ENCODE results near the gene HTR6. TPM values are rescaled to one million over a fixed set of nuclear protein-coding genes. Genes with fewer than 3 reads are reported as not detected.

Gene HTR6
- total RNA-seq, 1 experiment from 2014 or later = not detected

DNA sequence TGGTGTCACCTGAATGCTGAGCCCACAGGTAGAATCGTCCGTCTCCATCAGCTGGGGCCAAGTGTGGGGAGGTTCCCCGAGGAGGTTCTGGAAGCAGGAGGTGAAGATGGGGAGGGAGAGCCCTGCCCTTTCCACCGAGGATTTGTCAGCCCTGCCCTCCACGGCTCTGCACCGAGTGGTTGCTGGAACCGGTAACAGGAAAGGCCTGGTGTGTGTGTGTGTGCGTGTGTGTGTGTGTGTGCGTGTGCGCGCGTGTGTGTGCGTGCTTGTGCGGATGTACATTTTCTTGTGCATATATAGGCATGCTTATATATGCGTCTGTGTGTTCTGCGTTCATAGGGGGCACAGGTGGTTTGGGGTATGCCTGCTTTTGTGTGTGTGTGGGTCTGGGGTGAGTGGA lies 17.0 kb upstream of the HTR6 start:
- no peaks in the 10 kb centered on the region for H3K9me3 ChIP-seq
- no peak overlapping the region for H3K4me3 ChIP-seq
- no peaks in the 10 kb centered on the region for H3K36me3 ChIP-seq
- DNase-seq = no peak
- no peaks in the 10 kb centered on the region for H3K27me3 ChIP-seq

- no peak for DNase-seq
- no peaks in the 10 kb centered on the region for H3K27me3 ChIP-seq
- no peaks in the 10 kb centered on the region for H3K9me3 ChIP-seq
- H3K4me3 ChIP-seq = no peak overlapping the region
- H3K36me3 ChIP-seq = no peaks in the 10 kb centered on the region
Observed at GRCh38 chr1:19648239-19648638, 16.4 kb upstream of the HTR6 start.

GRCh38 chr1:19648689-19649088 lies 16.0 kb upstream of the HTR6 start:
- H3K27me3 ChIP-seq = no peaks in the 10 kb centered on the region
- H3K9me3 ChIP-seq = no peaks in the 10 kb centered on the region
- H3K36me3 ChIP-seq = no peaks in the 10 kb centered on the region
- H3K4me3 ChIP-seq = no peak overlapping the region
- DNase-seq = no peak

DNA sequence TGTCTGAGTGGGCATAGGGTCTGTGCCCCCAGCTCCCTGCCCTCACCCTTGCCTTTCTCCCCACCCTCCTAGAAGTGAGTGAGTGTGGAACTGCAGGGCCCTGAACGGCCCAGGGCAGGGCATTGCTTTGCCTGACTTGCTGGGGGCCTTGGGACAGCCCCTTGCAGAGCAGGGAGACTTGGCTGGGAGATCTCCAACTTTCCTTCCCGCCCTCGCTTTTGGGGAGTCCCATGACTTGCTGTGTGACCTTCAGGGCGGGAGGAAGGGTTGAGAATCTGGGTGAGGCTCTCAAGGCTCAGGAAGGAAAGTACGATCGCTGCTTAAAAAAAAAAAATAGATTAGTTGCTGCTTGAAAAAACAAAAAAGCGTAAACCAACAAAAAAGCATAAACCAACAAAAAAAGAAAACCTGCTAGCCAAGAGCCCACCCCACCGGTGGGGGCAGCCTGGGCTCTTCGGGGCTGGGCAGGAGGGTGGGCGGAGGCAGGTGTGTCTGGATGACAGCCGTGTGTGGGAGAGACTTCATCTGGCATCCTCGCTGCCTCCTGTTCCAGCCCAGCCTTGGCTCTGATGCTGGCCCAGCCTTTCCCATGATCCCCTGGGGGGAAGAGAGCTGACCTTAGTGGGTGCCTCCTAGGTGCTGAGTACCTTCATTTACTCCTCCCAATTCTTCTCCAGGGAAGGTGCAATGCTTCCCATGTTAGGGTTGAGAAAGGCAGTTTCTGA lies 14.1 kb upstream of the HTR6 start:
- Histone ChIP-seq H3K4me3 (no peak overlapping the region), H3K36me3 (no peaks in the 10 kb centered on the region), H3K27me3 (no peaks in the 10 kb centered on the region), H3K9me3 (no peaks in the 10 kb centered on the region)
- DNase-seq = no peak

- no peaks in the 10 kb centered on the region for H3K9me3 ChIP-seq
- peak; percentile 37 for DNase-seq
- no peak overlapping the region for H3K4me3 ChIP-seq
- H3K27me3 ChIP-seq = no peaks in the 10 kb centered on the region
- no peaks in the 10 kb centered on the region for H3K36me3 ChIP-seq
Observed at GRCh38 chr1:19651141-19651737, 13.4 kb upstream of the HTR6 start.

DNA sequence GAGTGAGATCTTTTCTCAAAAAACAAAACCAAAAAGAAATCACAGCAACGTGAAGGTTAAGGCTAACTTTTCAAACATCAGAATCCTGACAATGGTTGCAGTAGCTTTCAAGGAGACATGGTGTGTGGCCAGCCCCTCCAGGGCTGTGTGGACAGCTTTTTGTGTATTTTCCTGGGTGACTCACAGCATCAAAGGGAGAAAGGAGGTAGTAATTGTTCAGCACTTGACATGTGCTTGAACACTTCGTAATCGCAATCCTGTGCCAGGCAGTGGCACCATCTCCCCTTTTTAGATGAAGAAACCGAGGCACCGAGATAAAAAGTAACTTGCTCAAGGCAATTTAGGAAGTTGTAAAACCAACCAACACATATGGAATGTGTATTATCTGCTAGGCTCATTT lies 10.3 kb upstream of the HTR6 start:
- H3K27me3 ChIP-seq = no peaks in the 10 kb centered on the region
- H3K9me3 ChIP-seq = no peaks in the 10 kb centered on the region
- no peaks in the 10 kb centered on the region for H3K36me3 ChIP-seq
- no peak overlapping the region for H3K4me3 ChIP-seq
- DNase-seq = no peak

- DNase-seq = no peak
Observed at GRCh38 chr1:19654886-19655717, 9.6 kb upstream of the HTR6 start.

GRCh38 chr1:19655718-19656080 lies 9.0 kb upstream of the HTR6 start:
- no peaks in the 10 kb centered on the region for H3K9me3 ChIP-seq
- DNase-seq = no peak
- H3K4me3 ChIP-seq = no peak overlapping the region
- H3K27me3 ChIP-seq = no peaks in the 10 kb centered on the region
- H3K36me3 ChIP-seq = no peaks in the 10 kb centered on the region

More at GRCh38 chr1:19654886-19655717, 9.6 kb upstream of the HTR6 start:
- Histone ChIP-seq H3K27me3 (no peaks in the 10 kb centered on the region), H3K4me3 (no peak overlapping the region), H3K9me3 (no peaks in the 10 kb centered on the region), H3K36me3 (no peaks in the 10 kb centered on the region)

DNA sequence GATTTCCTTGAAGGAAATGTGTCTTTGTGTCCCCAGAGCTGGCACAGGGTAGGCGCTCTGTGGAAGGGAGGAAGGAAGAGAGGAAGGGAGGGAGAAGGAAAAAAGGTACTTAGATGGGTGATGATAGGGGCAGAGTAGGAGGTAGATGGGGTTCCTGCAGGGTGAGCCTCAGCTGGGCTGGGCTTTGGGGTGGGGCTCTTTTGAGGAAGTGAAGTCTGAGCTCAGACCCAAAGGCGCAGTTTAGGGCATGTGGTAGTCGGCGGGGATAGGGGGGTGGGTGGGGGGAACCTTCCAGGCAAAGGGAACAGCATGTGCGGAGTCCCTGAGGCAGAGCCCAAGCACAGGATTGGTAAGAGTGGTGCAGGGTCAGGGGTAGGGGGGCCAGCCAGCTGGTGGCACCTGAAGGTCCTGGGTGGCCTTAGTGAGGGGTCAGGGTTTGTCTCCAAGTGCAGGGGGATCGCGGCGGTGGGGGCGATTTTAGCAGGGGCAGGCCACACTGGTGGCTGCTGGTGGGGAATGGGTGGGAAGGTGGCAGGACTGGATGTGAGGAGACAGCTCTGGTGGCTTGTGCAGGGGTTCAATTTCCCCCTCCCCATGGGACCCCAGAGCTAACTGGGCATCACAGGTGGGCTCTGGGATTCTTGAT lies 8.4 kb upstream of the HTR6 start:
- DNase-seq = no peak
- no peaks in the 10 kb centered on the region for H3K27me3 ChIP-seq
- no peak overlapping the region for H3K4me3 ChIP-seq
- H3K9me3 ChIP-seq = no peaks in the 10 kb centered on the region
- H3K36me3 ChIP-seq = no peaks in the 10 kb centered on the region

DNA sequence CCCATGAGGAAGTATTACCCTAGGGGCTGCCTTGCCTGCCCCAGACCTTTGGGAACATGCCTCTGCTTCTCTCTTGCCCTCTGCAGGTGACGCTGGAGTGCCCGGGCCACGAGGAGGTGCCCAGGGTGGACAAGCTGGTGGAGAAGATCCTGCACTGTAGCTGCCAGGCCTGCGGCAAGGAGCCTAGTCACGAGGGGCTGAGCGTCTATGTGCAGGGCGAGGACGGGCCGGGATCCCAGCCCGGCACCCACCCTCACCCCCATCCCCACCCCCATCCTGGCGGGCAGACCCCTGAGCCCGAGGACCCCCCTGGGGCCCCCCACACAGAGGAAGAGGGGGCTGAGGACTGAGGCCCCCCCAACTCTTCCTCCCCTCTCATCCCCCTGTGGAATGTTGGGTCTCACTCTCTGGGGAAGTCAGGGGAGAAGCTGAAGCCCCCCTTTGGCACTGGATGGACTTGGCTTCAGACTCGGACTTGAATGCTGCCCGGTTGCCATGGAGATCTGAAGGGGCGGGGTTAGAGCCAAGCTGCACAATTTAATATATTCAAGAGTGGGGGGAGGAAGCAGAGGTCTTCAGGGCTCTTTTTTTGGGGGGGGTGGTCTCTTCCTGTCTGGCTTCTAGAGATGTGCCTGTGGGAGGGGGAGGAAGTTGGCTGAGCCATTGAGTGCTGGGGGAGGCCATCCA lies 7.8 kb upstream of the HTR6 start:
- Histone ChIP-seq H3K36me3 (no peaks in the 10 kb centered on the region), H3K27me3 (no peaks in the 10 kb centered on the region), H3K9me3 (no peaks in the 10 kb centered on the region), H3K4me3 (no peak overlapping the region)
- DNase-seq = no peak

DNA sequence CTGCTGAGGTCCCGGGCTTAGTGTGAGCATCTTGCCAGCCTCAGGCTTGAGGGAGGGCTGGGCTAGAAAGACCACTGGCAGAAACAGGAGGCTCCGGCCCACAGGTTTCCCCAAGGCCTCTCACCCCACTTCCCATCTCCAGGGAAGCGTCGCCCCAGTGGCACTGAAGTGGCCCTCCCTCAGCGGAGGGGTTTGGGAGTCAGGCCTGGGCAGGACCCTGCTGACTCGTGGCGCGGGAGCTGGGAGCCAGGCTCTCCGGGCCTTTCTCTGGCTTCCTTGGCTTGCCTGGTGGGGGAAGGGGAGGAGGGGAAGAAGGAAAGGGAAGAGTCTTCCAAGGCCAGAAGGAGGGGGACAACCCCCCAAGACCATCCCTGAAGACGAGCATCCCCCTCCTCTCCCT lies 7.2 kb upstream of the HTR6 start:
- DNase-seq = no peak
- Histone ChIP-seq H3K36me3 (no peaks in the 10 kb centered on the region), H3K27me3 (no peaks in the 10 kb centered on the region), H3K4me3 (no peak overlapping the region), H3K9me3 (no peaks in the 10 kb centered on the region)

GRCh38 chr1:19658186-19658585 lies 6.5 kb upstream of the HTR6 start:
- Histone ChIP-seq H3K36me3 (no peaks in the 10 kb centered on the region), H3K4me3 (no peak overlapping the region), H3K27me3 (no peaks in the 10 kb centered on the region), H3K9me3 (no peaks in the 10 kb centered on the region)
- no peak for DNase-seq

GRCh38 chr1:19661721-19662228 lies 2.9 kb upstream of the HTR6 start:
- 0 out of 2 replicates have a peak, but pooled peaks cover 2% of the 10 kb centered on the region for H3K27me3 ChIP-seq
- H3K4me3 ChIP-seq = no peak overlapping the region
- no peak for DNase-seq
- H3K36me3 ChIP-seq = no peaks in the 10 kb centered on the region
- no peaks in the 10 kb centered on the region for H3K9me3 ChIP-seq

DNA sequence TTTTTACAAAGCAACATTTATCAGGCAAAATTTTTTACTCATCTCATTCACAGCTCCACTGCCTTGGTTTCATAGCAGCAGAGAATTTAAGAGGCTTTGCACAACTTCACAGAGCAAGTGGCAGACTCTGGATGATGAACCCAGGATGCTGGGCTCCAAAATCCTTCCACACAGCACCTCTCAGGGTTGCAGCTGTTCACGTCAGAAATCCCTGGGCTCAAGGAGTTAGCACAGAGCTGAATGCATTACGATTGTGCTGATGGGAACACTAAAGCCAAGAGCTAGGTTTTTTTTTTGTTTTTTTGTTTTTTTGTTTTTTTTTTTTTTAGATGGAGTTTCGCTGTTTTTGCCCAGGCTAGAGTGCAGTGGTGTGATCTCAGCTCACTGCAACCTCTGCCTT lies 2.4 kb upstream of the HTR6 start:
- DNase-seq = no peak
- Histone ChIP-seq H3K4me3 (no peak overlapping the region), H3K9me3 (no peaks in the 10 kb centered on the region), H3K36me3 (no peaks in the 10 kb centered on the region), H3K27me3 (0 out of 2 replicates have a peak, but pooled peaks cover 2% of the 10 kb centered on the region)

DNA sequence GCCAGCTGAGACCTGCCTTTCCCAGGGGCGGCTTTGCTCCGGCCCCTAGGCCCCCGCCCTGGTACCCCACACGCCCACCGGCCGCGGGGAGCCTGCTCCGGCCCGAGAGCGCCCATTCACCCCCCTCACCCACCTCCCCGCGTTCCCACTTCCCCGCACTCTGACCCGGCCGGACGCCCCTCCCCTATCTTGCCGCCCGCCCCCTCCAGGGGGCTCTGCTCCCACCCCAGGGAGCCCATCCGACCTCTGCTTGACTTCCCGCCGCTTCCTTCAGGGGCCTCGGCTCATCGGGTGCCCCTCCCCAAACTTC lies 466 bp downstream of the HTR6 start:
- Histone ChIP-seq H3K9me3 (no peaks in the 10 kb centered on the region), H3K27me3 (0 out of 2 replicates have a peak, but pooled peaks cover 2% of the 10 kb centered on the region), H3K36me3 (no peaks in the 10 kb centered on the region), H3K4me3 (no peak overlapping the region)
- no peak for DNase-seq
